ENCODE results near the gene PRR5L. TPM values are rescaled to one million over a fixed set of nuclear protein-coding genes. Genes with fewer than 3 reads are reported as not detected.

PRR5L gene
- total and polyA plus RNA-seq, 9 of the 15 experiments (the other 6 are each of a cell fraction or from before 2014, with no cell fraction given), result 0.11 to 0.60 (median 0.36) TPM; not detected in 2

- Histone ChIP-seq H3K9me1 (ENCODE audit: control insufficient read depth, insufficient read depth, low read length) (no peaks in the 10 kb centered on the region), H3K4me2 (ENCODE audit: insufficient read depth, low read length) (no peak overlapping the region), H3K4me1 (replicated peaks in 1 of 2; ENCODE audit: control insufficient read depth in 2 of 2, insufficient read depth in 2 of 2, low read length in 2 of 2) (no peaks in the 10 kb centered on the region), H3K27me3 (ENCODE audit: control insufficient read depth in 2 of 2, insufficient read depth in 2 of 2, low read length in 2 of 2) (peaks cover 0 to 7% of the 10 kb centered on the region in 2 experiments; a peak in 2 of 5 replicates), H2AFZ (ENCODE audit: low read depth, low read length) (no peak overlapping the region), H3K36me3 (ENCODE audit: control insufficient read depth, insufficient read depth, low read length) (no peaks in the 10 kb centered on the region), H3K79me2 (ENCODE audit: control insufficient read depth, insufficient read depth, low read length) (no peaks in the 10 kb centered on the region), H3K27ac (ENCODE audit: extremely low read depth, low read depth, low read length) (no peak overlapping the region), H4K20me1 (replicated peaks; ENCODE audit: control insufficient read depth, insufficient read depth, low read length) (no peaks in the 10 kb centered on the region), H3K9me3 (replicated peaks; ENCODE audit: control insufficient read depth, insufficient read depth, low read depth, low read length) (no peaks in the 10 kb centered on the region), H3K9ac (ENCODE audit: insufficient read depth in 1 of 2, low read depth in 2 of 2, low read length in 2 of 2) (no peak overlapping the region), H3K4me3 (no peak overlapping the region)
- in situ Hi-C loops (cut with MboI), result no loop called here
- no peak for ATAC-seq
- intact Hi-C loops (cut with micrococcal nuclease), result no loop called here
- CTCF ChIA-PET (ENCODE audit: low intra/inter-chr PET ratio), result no interaction called here
- POLR2A ChIA-PET, result no interaction called here
- 6% methylated on average over 2 of the region's 2 CpGs for WGBS (ENCODE audit: insufficient coverage, low coverage, missing lambda C conversion rate)
- no peak for DNase-seq (ENCODE audit: extremely low read depth in 1 of 4, low spot score in 3 of 4)
- BruUV-seq (replicated peaks), result no TSS peak
- no peak for FAIRE-seq
- TF ChIP-seq RBM25 (IDR thresholded peaks at IDR 0.05; ENCODE audit: low read depth, low read length, severe bottlenecking) (peak; percentile 76), BCOR (IDR thresholded peaks at IDR 0.05) (0 out of 2 replicates have a peak, but pooled peaks have one; percentile 24), ZFP36 (IDR thresholded peaks at IDR 0.05; ENCODE audit: low read depth, low read length, partially characterized antibody) (peak; percentile 66), WHSC1 (IDR thresholded peaks at IDR 0.05; ENCODE audit: low read length) (no peak)
Measured at GRCh38 chr11:36436589-36436988, 140.5 kb downstream of the PRR5L start.

GRCh38 chr11:36437413-36437812 lies 141.3 kb downstream of the PRR5L start:
- no peaks in the 10 kb centered on the region for H4K20me1 ChIP-seq (replicated peaks; ENCODE audit: control insufficient read depth, insufficient read depth, low read length)
- H3K9me1 ChIP-seq (ENCODE audit: control insufficient read depth, insufficient read depth, low read length), result no peaks in the 10 kb centered on the region
- CTCF ChIA-PET (ENCODE audit: low intra/inter-chr PET ratio), result no interaction called here
- ATAC-seq (no peak), FAIRE-seq (no peak), DNase-seq (ENCODE audit: extremely low read depth in 1 of 4, low spot score in 3 of 4) (no peak)
- no peaks in the 10 kb centered on the region for H3K9me3 ChIP-seq (replicated peaks; ENCODE audit: control insufficient read depth, insufficient read depth, low read depth, low read length)
- H3K4me3 ChIP-seq, result no peak overlapping the region
- no peaks in the 10 kb centered on the region for H3K36me3 ChIP-seq (ENCODE audit: control insufficient read depth, insufficient read depth, low read length)
- POLR2A ChIA-PET, result interaction anchor here (1.1 kb wide), 1 partner anchor 19 kb away, joined by 3 read pairs; no protein-coding TSS in a partner anchor
- H3K27ac ChIP-seq (ENCODE audit: extremely low read depth, low read depth, low read length), result no peak overlapping the region
- H3K27me3 ChIP-seq (ENCODE audit: control insufficient read depth in 2 of 2, insufficient read depth in 2 of 2, low read length in 2 of 2), result peaks cover 0 to 7% of the 10 kb centered on the region in 2 experiments; a peak in 2 of 5 replicates
- in situ Hi-C loops (cut with MboI), result no loop called here
- no peak overlapping the region for H2AFZ ChIP-seq (ENCODE audit: low read depth, low read length)
- no peaks in the 10 kb centered on the region for H3K4me1 ChIP-seq (replicated peaks in 1 of 2; ENCODE audit: control insufficient read depth in 2 of 2, insufficient read depth in 2 of 2, low read length in 2 of 2)
- no peak overlapping the region for H3K4me2 ChIP-seq (ENCODE audit: insufficient read depth, low read length)
- TF ChIP-seq HDGF (IDR thresholded peaks at IDR 0.05) (no peak), NFE2L1 (tag; IDR thresholded peaks at IDR 0.05; ENCODE audit: borderline replicate concordance, low read depth) (no peak), BRF1 (IDR thresholded peaks at IDR 0.05; ENCODE audit: borderline replicate concordance, extremely low read depth, insufficient read length) (no peak), SIX5 (IDR thresholded peaks at IDR 0.05; ENCODE audit: borderline replicate concordance in 1 of 2, insufficient read depth in 1 of 2, low read depth in 1 of 2, low read length in 2 of 2) (no peak), NFATC3 (IDR thresholded peaks at IDR 0.05) (no peak), SRSF1 (IDR thresholded peaks at IDR 0.05; ENCODE audit: low read depth, low read length) (no peak), ATF7 (IDR thresholded peaks at IDR 0.05) (no peak), KLF16 (IDR thresholded peaks at IDR 0.05) (no peak)
- intact Hi-C loops (cut with micrococcal nuclease), result no loop called here
- H3K79me2 ChIP-seq (ENCODE audit: control insufficient read depth, insufficient read depth, low read length), result no peaks in the 10 kb centered on the region
- no peak overlapping the region for H3K9ac ChIP-seq (ENCODE audit: insufficient read depth in 1 of 2, low read depth in 2 of 2, low read length in 2 of 2)
- WGBS (ENCODE audit: insufficient coverage, low coverage, missing lambda C conversion rate), result 7% methylated on average over 3 of the region's 3 CpGs
- BruUV-seq (replicated peaks), result no TSS peak

Measured in K562 (cell line).